IPS-20b (cell line): ENCODE results near the gene PFKP.

Experiments
- H3K27ac ChIP-seq: one replicate; pipeline ENCODE4 v1.5.1; 2013; ENCODE audit warnings: low read length
- H3K27me3 ChIP-seq: 2 replicates; pipeline ENCODE4 v1.6.1; 2013; ENCODE audit warnings: mild to moderate bottlenecking, low read length, inconsistent platforms; ENCODE audit not compliant: insufficient read depth
- H3K36me3 ChIP-seq: 2 replicates; pipeline ENCODE4 v1.6.1; 2013; ENCODE audit warnings: low read depth, mild to moderate bottlenecking, inconsistent platforms, low read length, moderate library complexity; ENCODE audit not compliant: insufficient read depth
- H3K4me1 ChIP-seq: 2 replicates; pipeline ENCODE4 v1.6.1; 2013; ENCODE audit warnings: mild to moderate bottlenecking, control low read depth, inconsistent platforms, low read length, moderate library complexity; ENCODE audit not compliant: insufficient read depth
- H3K4me3 ChIP-seq: 2 replicates; pipeline ENCODE4 v1.5.1; 2013; ENCODE audit warnings: mild to moderate bottlenecking, low read length, inconsistent platforms
- H3K9ac ChIP-seq: 2 replicates; pipeline ENCODE4 v1.6.1; 2013; ENCODE audit warnings: low read depth, mild to moderate bottlenecking, inconsistent platforms, low read length, moderate library complexity
- H3K9me3 ChIP-seq: 2 replicates; pipeline ENCODE4 v1.6.1; 2013; ENCODE audit warnings: mild to moderate bottlenecking, low read depth, low read length, inconsistent platforms; ENCODE audit not compliant: insufficient read depth

Gene PFKP

GRCh38 chr10:3094609-3095036, 27.3 kb downstream of the PFKP start:
- Histone ChIP-seq H3K4me1 (peaks cover 23% of the 10 kb centered on the region), H3K4me3 (no peak overlapping the region)

GRCh38 chr10:3095373-3096139, 28.2 kb downstream of the PFKP start:
- Histone ChIP-seq H3K9ac (no peak overlapping the region; the same call in 1 of the 2 replicates), H3K27ac (no peak overlapping the region), H3K9me3 (no peaks in the 10 kb centered on the region), H3K4me1 (peaks cover 20% of the 10 kb centered on the region; the same call in 1 of the 2 replicates), H3K27me3 (no peaks in the 10 kb centered on the region), H3K36me3 (peaks cover 42% of the 10 kb centered on the region), H3K4me3 (no peak overlapping the region)

More at GRCh38 chr10:3094609-3095036, 27.3 kb downstream of the PFKP start:
- Histone ChIP-seq H3K27me3 (no peaks in the 10 kb centered on the region), H3K9me3 (no peaks in the 10 kb centered on the region), H3K36me3 (peaks cover 33% of the 10 kb centered on the region), H3K9ac (no peak overlapping the region), H3K27ac (no peak overlapping the region)

DNA sequence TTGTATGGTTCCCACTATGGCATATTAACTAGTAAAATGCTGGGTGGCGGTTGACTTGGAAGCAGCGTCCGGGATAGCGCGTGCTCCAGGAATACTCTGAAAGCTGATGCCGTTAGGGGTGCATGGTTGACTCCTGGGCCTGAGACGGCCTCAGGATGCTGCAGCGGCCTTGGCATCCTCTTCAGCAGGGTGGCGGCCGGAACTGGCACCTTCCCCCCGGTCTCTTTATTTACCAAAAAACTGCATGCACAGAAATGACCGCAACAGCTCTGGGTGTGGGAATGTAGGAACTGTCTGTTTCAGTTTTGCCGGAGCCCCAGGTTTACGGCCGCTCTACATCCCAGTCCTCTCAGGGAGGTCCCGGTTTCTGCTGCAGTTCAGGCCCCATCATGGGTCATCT, 28.8 kb downstream of the PFKP start:
- H3K9me3 ChIP-seq = no peaks in the 10 kb centered on the region
- H3K27ac ChIP-seq = no peak overlapping the region
- H3K4me3 ChIP-seq = no peak overlapping the region
- peaks cover 42% of the 10 kb centered on the region for H3K36me3 ChIP-seq
- H3K4me1 ChIP-seq = peaks cover 20% of the 10 kb centered on the region; the same call in 1 of the 2 replicates
- H3K9ac ChIP-seq = no peak overlapping the region
- H3K27me3 ChIP-seq = no peaks in the 10 kb centered on the region

GRCh38 chr10:3097160-3097559, 29.8 kb downstream of the PFKP start:
- Histone ChIP-seq H3K4me1 (peaks cover 20% of the 10 kb centered on the region; the same call in 1 of the 2 replicates), H3K27ac (no peak overlapping the region), H3K9ac (no peak overlapping the region), H3K27me3 (no peaks in the 10 kb centered on the region), H3K36me3 (peaks cover 40% of the 10 kb centered on the region), H3K9me3 (no peaks in the 10 kb centered on the region), H3K4me3 (no peak overlapping the region)

GRCh38 chr10:3098689-3099088, 31.3 kb downstream of the PFKP start:
- no peaks in the 10 kb centered on the region for H3K9me3 ChIP-seq
- no peak overlapping the region for H3K4me3 ChIP-seq
- no peak overlapping the region for H3K9ac ChIP-seq
- no peak overlapping the region for H3K27ac ChIP-seq
- H3K27me3 ChIP-seq = no peaks in the 10 kb centered on the region
- peaks cover 41% of the 10 kb centered on the region for H3K36me3 ChIP-seq
- peaks cover 28% of the 10 kb centered on the region; the same call in 1 of the 2 replicates for H3K4me1 ChIP-seq

- H3K36me3 ChIP-seq = peaks cover 49% of the 10 kb centered on the region
Observed at GRCh38 chr10:3099291-3100092, 32.1 kb downstream of the PFKP start.

GRCh38 chr10:3100093-3100792, 32.9 kb downstream of the PFKP start:
- Histone ChIP-seq H3K4me1 (peaks cover 17% of the 10 kb centered on the region; the same call in 1 of the 2 replicates), H3K9me3 (no peaks in the 10 kb centered on the region), H3K4me3 (no peak overlapping the region), H3K9ac (no peak overlapping the region), H3K27ac (no peak overlapping the region), H3K36me3 (peaks cover 57% of the 10 kb centered on the region), H3K27me3 (no peaks in the 10 kb centered on the region)

More at GRCh38 chr10:3099291-3100092, 32.1 kb downstream of the PFKP start:
- no peaks in the 10 kb centered on the region for H3K9me3 ChIP-seq
- H3K4me3 ChIP-seq = no peak overlapping the region
- H3K9ac ChIP-seq = no peak overlapping the region
- H3K4me1 ChIP-seq = peaks cover 24% of the 10 kb centered on the region; the same call in 1 of the 2 replicates
- H3K27ac ChIP-seq = no peak overlapping the region
- no peaks in the 10 kb centered on the region for H3K27me3 ChIP-seq

- Histone ChIP-seq H3K4me3 (no peak overlapping the region), H3K4me1 (peaks cover 9% of the 10 kb centered on the region; the same call in 1 of the 2 replicates), H3K9ac (no peak overlapping the region), H3K36me3 (peaks cover 63% of the 10 kb centered on the region), H3K9me3 (no peaks in the 10 kb centered on the region), H3K27me3 (no peaks in the 10 kb centered on the region), H3K27ac (no peak overlapping the region)
Observed at GRCh38 chr10:3100856-3101640, 33.7 kb downstream of the PFKP start.

- Histone ChIP-seq H3K9ac (no peak overlapping the region), H3K27ac (no peak overlapping the region), H3K27me3 (no peaks in the 10 kb centered on the region), H3K4me1 (peaks cover 8% of the 10 kb centered on the region; the same call in 1 of the 2 replicates), H3K4me3 (no peak overlapping the region), H3K9me3 (no peaks in the 10 kb centered on the region), H3K36me3 (peaks cover 74% of the 10 kb centered on the region)
Observed at GRCh38 chr10:3102720-3103427, 35.5 kb downstream of the PFKP start.

- Histone ChIP-seq H3K4me1 (peaks cover 8% of the 10 kb centered on the region; the same call in 1 of the 2 replicates), H3K27me3 (no peaks in the 10 kb centered on the region), H3K9me3 (no peaks in the 10 kb centered on the region), H3K27ac (no peak overlapping the region), H3K36me3 (peaks cover 81% of the 10 kb centered on the region), H3K4me3 (no peak overlapping the region), H3K9ac (no peak overlapping the region)
Observed at GRCh38 chr10:3103646-3104045, 36.3 kb downstream of the PFKP start.
